Liver (tissue), 2 donors: Measurements from ENCODE around the gene DPYD.

Source experiments
- MAX ChIP-seq: IDR thresholded peaks from 2 replicates; pipeline ENCODE4 v1.6.1; 2016; ENCODE audit warnings: antibody characterized with exemption
- TF ChIP-seq, protein P1 (sequence below): fragments of 150-350 bp; IDR thresholded peaks from 2 replicates; pipeline ENCODE4 v1.5.1; 2017; ENCODE audit warnings: improper control_type of control experiment, low read depth, low read length; ENCODE audit not compliant: missing input control
- donor health status: healthy.

- TF ChIP-seq, protein P1, sequence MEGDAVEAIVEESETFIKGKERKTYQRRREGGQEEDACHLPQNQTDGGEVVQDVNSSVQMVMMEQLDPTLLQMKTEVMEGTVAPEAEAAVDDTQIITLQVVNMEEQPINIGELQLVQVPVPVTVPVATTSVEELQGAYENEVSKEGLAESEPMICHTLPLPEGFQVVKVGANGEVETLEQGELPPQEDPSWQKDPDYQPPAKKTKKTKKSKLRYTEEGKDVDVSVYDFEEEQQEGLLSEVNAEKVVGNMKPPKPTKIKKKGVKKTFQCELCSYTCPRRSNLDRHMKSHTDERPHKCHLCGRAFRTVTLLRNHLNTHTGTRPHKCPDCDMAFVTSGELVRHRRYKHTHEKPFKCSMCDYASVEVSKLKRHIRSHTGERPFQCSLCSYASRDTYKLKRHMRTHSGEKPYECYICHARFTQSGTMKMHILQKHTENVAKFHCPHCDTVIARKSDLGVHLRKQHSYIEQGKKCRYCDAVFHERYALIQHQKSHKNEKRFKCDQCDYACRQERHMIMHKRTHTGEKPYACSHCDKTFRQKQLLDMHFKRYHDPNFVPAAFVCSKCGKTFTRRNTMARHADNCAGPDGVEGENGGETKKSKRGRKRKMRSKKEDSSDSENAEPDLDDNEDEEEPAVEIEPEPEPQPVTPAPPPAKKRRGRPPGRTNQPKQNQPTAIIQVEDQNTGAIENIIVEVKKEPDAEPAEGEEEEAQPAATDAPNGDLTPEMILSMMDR, result no peak
- no peak for TF ChIP-seq MAX
Measured at GRCh38 chr1:97377432-97378034, 543.3 kb downstream of the DPYD start.
